ENCODE results near the gene WWOX.

WWOX gene

GRCh38 chr16:78792952-78793351 lies 693.5 kb downstream of the WWOX start:
- Histone ChIP-seq H3K9me3 (ENCODE audit: control insufficient read depth, insufficient read depth, low read length) (no peaks in the 10 kb centered on the region), H3K27me3 (ENCODE audit: control insufficient read depth, insufficient read depth, low read length) (no peaks in the 10 kb centered on the region), H3K36me3 (ENCODE audit: control insufficient read depth, insufficient read depth, low read length) (no peaks in the 10 kb centered on the region), H3K4me1 (ENCODE audit: control insufficient read depth, insufficient read depth, low read length) (no peaks in the 10 kb centered on the region), H3K4me3 (ENCODE audit: low read depth, low read length) (no peak overlapping the region), H3K9ac (ENCODE audit: low read depth, low read length) (no peak overlapping the region)

- no peaks in the 10 kb centered on the region for H3K4me1 ChIP-seq (ENCODE audit: control insufficient read depth, insufficient read depth, low read length)
- H3K36me3 ChIP-seq (ENCODE audit: control insufficient read depth, insufficient read depth, low read length): no peaks in the 10 kb centered on the region
- H3K9me3 ChIP-seq (ENCODE audit: control insufficient read depth, insufficient read depth, low read length): no peaks in the 10 kb centered on the region
- H3K9ac ChIP-seq (ENCODE audit: low read depth, low read length): no peak overlapping the region
- H3K4me3 ChIP-seq (ENCODE audit: low read depth, low read length): no peak overlapping the region
- H3K27me3 ChIP-seq (ENCODE audit: control insufficient read depth, insufficient read depth, low read length): no peaks in the 10 kb centered on the region
Measured at GRCh38 chr16:78794581-78795250, 695.3 kb downstream of the WWOX start.

- Histone ChIP-seq H3K9me3 (ENCODE audit: control insufficient read depth, insufficient read depth, low read length) (no peaks in the 10 kb centered on the region), H3K9ac (ENCODE audit: low read depth, low read length) (no peak overlapping the region), H3K27me3 (ENCODE audit: control insufficient read depth, insufficient read depth, low read length) (no peaks in the 10 kb centered on the region), H3K36me3 (ENCODE audit: control insufficient read depth, insufficient read depth, low read length) (no peaks in the 10 kb centered on the region), H3K4me1 (ENCODE audit: control insufficient read depth, insufficient read depth, low read length) (no peaks in the 10 kb centered on the region), H3K4me3 (ENCODE audit: low read depth, low read length) (no peak overlapping the region)
Measured at GRCh38 chr16:78795433-78795832, 696.0 kb downstream of the WWOX start.

GRCh38 chr16:78796221-78796866 lies 696.9 kb downstream of the WWOX start:
- Histone ChIP-seq H3K36me3 (ENCODE audit: control insufficient read depth, insufficient read depth, low read length) (no peaks in the 10 kb centered on the region), H3K9me3 (ENCODE audit: control insufficient read depth, insufficient read depth, low read length) (no peaks in the 10 kb centered on the region), H3K9ac (ENCODE audit: low read depth, low read length) (no peak overlapping the region), H3K4me3 (ENCODE audit: low read depth, low read length) (no peak overlapping the region), H3K27me3 (ENCODE audit: control insufficient read depth, insufficient read depth, low read length) (no peaks in the 10 kb centered on the region), H3K4me1 (ENCODE audit: control insufficient read depth, insufficient read depth, low read length) (no peaks in the 10 kb centered on the region)

GRCh38 chr16:78799429-78799828 lies 700.0 kb downstream of the WWOX start:
- no peaks in the 10 kb centered on the region for H3K4me1 ChIP-seq (ENCODE audit: control insufficient read depth, insufficient read depth, low read length)
- H3K36me3 ChIP-seq (ENCODE audit: control insufficient read depth, insufficient read depth, low read length): no peaks in the 10 kb centered on the region
- no peak overlapping the region for H3K4me3 ChIP-seq (ENCODE audit: low read depth, low read length)
- no peak overlapping the region for H3K9ac ChIP-seq (ENCODE audit: low read depth, low read length)
- H3K27me3 ChIP-seq (ENCODE audit: control insufficient read depth, insufficient read depth, low read length): no peaks in the 10 kb centered on the region
- H3K9me3 ChIP-seq (ENCODE audit: control insufficient read depth, insufficient read depth, low read length): no peaks in the 10 kb centered on the region

GRCh38 chr16:78800523-78800922 lies 701.1 kb downstream of the WWOX start:
- H3K9me3 ChIP-seq (ENCODE audit: control insufficient read depth, insufficient read depth, low read length): no peaks in the 10 kb centered on the region
- H3K36me3 ChIP-seq (ENCODE audit: control insufficient read depth, insufficient read depth, low read length): no peaks in the 10 kb centered on the region
- H3K27me3 ChIP-seq (ENCODE audit: control insufficient read depth, insufficient read depth, low read length): no peaks in the 10 kb centered on the region
- H3K4me1 ChIP-seq (ENCODE audit: control insufficient read depth, insufficient read depth, low read length): no peaks in the 10 kb centered on the region
- no peak overlapping the region for H3K9ac ChIP-seq (ENCODE audit: low read depth, low read length)
- no peak overlapping the region for H3K4me3 ChIP-seq (ENCODE audit: low read depth, low read length)

- Histone ChIP-seq H3K9ac (ENCODE audit: low read depth, low read length) (no peak overlapping the region), H3K4me3 (ENCODE audit: low read depth, low read length) (no peak overlapping the region), H3K36me3 (ENCODE audit: control insufficient read depth, insufficient read depth, low read length) (no peaks in the 10 kb centered on the region), H3K9me3 (ENCODE audit: control insufficient read depth, insufficient read depth, low read length) (no peaks in the 10 kb centered on the region), H3K4me1 (ENCODE audit: control insufficient read depth, insufficient read depth, low read length) (no peaks in the 10 kb centered on the region), H3K27me3 (ENCODE audit: control insufficient read depth, insufficient read depth, low read length) (no peaks in the 10 kb centered on the region)
Measured at GRCh38 chr16:78804058-78804735, 704.7 kb downstream of the WWOX start.

GRCh38 chr16:78805556-78805955 lies 706.1 kb downstream of the WWOX start:
- Histone ChIP-seq H3K4me1 (ENCODE audit: control insufficient read depth, insufficient read depth, low read length) (no peaks in the 10 kb centered on the region), H3K9ac (ENCODE audit: low read depth, low read length) (no peak overlapping the region), H3K36me3 (ENCODE audit: control insufficient read depth, insufficient read depth, low read length) (no peaks in the 10 kb centered on the region), H3K4me3 (ENCODE audit: low read depth, low read length) (no peak overlapping the region), H3K9me3 (ENCODE audit: control insufficient read depth, insufficient read depth, low read length) (no peaks in the 10 kb centered on the region), H3K27me3 (ENCODE audit: control insufficient read depth, insufficient read depth, low read length) (no peaks in the 10 kb centered on the region)

- Histone ChIP-seq H3K36me3 (ENCODE audit: control insufficient read depth, insufficient read depth, low read length) (no peaks in the 10 kb centered on the region), H3K27me3 (ENCODE audit: control insufficient read depth, insufficient read depth, low read length) (no peaks in the 10 kb centered on the region), H3K4me1 (ENCODE audit: control insufficient read depth, insufficient read depth, low read length) (no peaks in the 10 kb centered on the region), H3K9me3 (ENCODE audit: control insufficient read depth, insufficient read depth, low read length) (no peaks in the 10 kb centered on the region), H3K4me3 (ENCODE audit: low read depth, low read length) (no peak overlapping the region), H3K9ac (ENCODE audit: low read depth, low read length) (no peak overlapping the region)
Measured at GRCh38 chr16:78811247-78811646, 711.8 kb downstream of the WWOX start.

- H3K36me3 ChIP-seq (ENCODE audit: control insufficient read depth, insufficient read depth, low read length): no peaks in the 10 kb centered on the region
- H3K4me3 ChIP-seq (ENCODE audit: low read depth, low read length): no peak overlapping the region
- no peaks in the 10 kb centered on the region for H3K27me3 ChIP-seq (ENCODE audit: control insufficient read depth, insufficient read depth, low read length)
- no peak overlapping the region for H3K9ac ChIP-seq (ENCODE audit: low read depth, low read length)
- H3K4me1 ChIP-seq (ENCODE audit: control insufficient read depth, insufficient read depth, low read length): no peaks in the 10 kb centered on the region
- no peaks in the 10 kb centered on the region for H3K9me3 ChIP-seq (ENCODE audit: control insufficient read depth, insufficient read depth, low read length)
Measured at GRCh38 chr16:78812582-78812981, 713.1 kb downstream of the WWOX start.

- no peak overlapping the region for H3K9ac ChIP-seq (ENCODE audit: low read depth, low read length)
- H3K4me3 ChIP-seq (ENCODE audit: low read depth, low read length): no peak overlapping the region
- no peaks in the 10 kb centered on the region for H3K4me1 ChIP-seq (ENCODE audit: control insufficient read depth, insufficient read depth, low read length)
- H3K36me3 ChIP-seq (ENCODE audit: control insufficient read depth, insufficient read depth, low read length): no peaks in the 10 kb centered on the region
- no peaks in the 10 kb centered on the region for H3K9me3 ChIP-seq (ENCODE audit: control insufficient read depth, insufficient read depth, low read length)
- H3K27me3 ChIP-seq (ENCODE audit: control insufficient read depth, insufficient read depth, low read length): no peaks in the 10 kb centered on the region
Measured at GRCh38 chr16:78813661-78814311, 714.3 kb downstream of the WWOX start.
